Fibroblast of lung (primary cell): ENCODE measurements around the gene SDK1. TPM values are rescaled to one million over a fixed set of nuclear protein-coding genes. Genes with fewer than 3 reads are reported as not detected.

ENCODE experiments used
- DNase-seq, 2 donors: peaks; one replicate each; pipeline versions ENCODE4 v3.0.0 to v3.0.0-alpha.2; 2010; ENCODE audit warnings: low read depth in 2 of 2
- H2AFZ ChIP-seq: 2 replicates; pipeline ENCODE4 v1.5.1; 2012; ENCODE audit warnings: low read length, control low read depth, inconsistent platforms
- H3K27ac ChIP-seq: 2 replicates; pipeline ENCODE4 v1.5.1; 2011; ENCODE audit warnings: low read length, control low read depth; ENCODE audit not compliant: insufficient read depth
- H3K27me3 ChIP-seq: 2 replicates; pipeline ENCODE4 v1.5.1; 2011; ENCODE audit warnings: mild to moderate bottlenecking, low read length; ENCODE audit not compliant: control insufficient read depth, insufficient read depth
- H3K36me3 ChIP-seq: 2 replicates; pipeline ENCODE4 v1.5.1; 2011; ENCODE audit warnings: low read length; ENCODE audit not compliant: control insufficient read depth, insufficient read depth
- H3K4me1 ChIP-seq: 2 replicates; pipeline ENCODE4 v1.5.1; 2011; ENCODE audit warnings: low read length; ENCODE audit not compliant: control insufficient read depth, insufficient read depth; ENCODE audit errors: extremely low read depth
- H3K4me2 ChIP-seq: 2 replicates; pipeline ENCODE4 v1.5.1; 2011; ENCODE audit warnings: low read length, control low read depth; ENCODE audit not compliant: insufficient read depth; ENCODE audit errors: extremely low read depth
- H3K4me3 ChIP-seq, 4 experiments: fragments of 200-600 bp in 1 of 4; sonication (generic) in 1 of 4; replicated peaks in 1 of 4; 2 replicates each; pipeline ENCODE4 v1.5.1; 2011 to 2016; ENCODE audit warnings: low read length in 4 of 4, low read depth in 3 of 4, mild to moderate bottlenecking in 3 of 4, control low read depth in 2 of 4, inconsistent platforms in 1 of 4, mixed read lengths in 1 of 4; ENCODE audit not compliant: insufficient read depth in 1 of 4; ENCODE audit errors: control extremely low read depth in 1 of 4
- H3K79me2 ChIP-seq: 2 replicates; pipeline ENCODE4 v1.5.1; 2012; ENCODE audit warnings: mild to moderate bottlenecking, low read length, inconsistent platforms; ENCODE audit not compliant: control insufficient read depth, insufficient read depth
- H3K9ac ChIP-seq: 2 replicates; pipeline ENCODE4 v1.5.1; 2011; ENCODE audit warnings: mild to moderate bottlenecking, low read length, control low read depth; ENCODE audit not compliant: insufficient read depth
- H3K9me3 ChIP-seq: 2 replicates; pipeline ENCODE4 v1.5.1; 2012; ENCODE audit warnings: low read depth, low read length; ENCODE audit not compliant: control insufficient read depth, insufficient read depth
- H4K20me1 ChIP-seq: 2 replicates; pipeline ENCODE4 v1.5.1; 2011; ENCODE audit warnings: low read length; ENCODE audit not compliant: control insufficient read depth, insufficient read depth; ENCODE audit errors: extremely low read depth
- EZH2 ChIP-seq: IDR thresholded peaks from 2 replicates; pipeline ENCODE4 v1.5.1; 2012; ENCODE audit warnings: low read length, control low read depth, mild to moderate bottlenecking; ENCODE audit errors: missing control alignments
- polyA plus RNA-seq, 2 donors: library from polyadenylated mRNA; depleted of rRNA in 1 of 2; stranded (reverse) in 1 of 2; unstranded in 1 of 2; fragments of >200 nt; gene quantifications; 2 replicates each; pipeline ENCODE4 v1.2.1, GENCODE V29; 2011 to 2012; ENCODE audit warnings: missing spikeins in 1 of 2
- total RNA-seq: library from RNA; depleted of rRNA; stranded (reverse); fragments of >200 nt; gene quantifications from 2 replicates; pipeline ENCODE4 v1.2.1, GENCODE V29; 2014
- TF ChIP-seq, protein P1 (sequence below), 2 donors: IDR thresholded peaks in 1 of 2; conservative IDR thresholded peaks in 1 of 2; 1 replicate in 1 of 2; 2 replicates in 1 of 2; pipeline ENCODE4 v1.5.1; 2011 to 2012; ENCODE audit warnings: low read length in 2 of 2, control low read depth in 1 of 2, inconsistent platforms in 1 of 2, low read depth in 1 of 2, mild to moderate bottlenecking in 1 of 2

SDK1 gene
- total and polyA plus RNA-seq, 2 donors (not counting 1 experiment from before 2014, with no cell fraction given): 1.0 to 8.6 TPM

GRCh38 chr7:4109481-4110110, 808.5 kb downstream of the SDK1 start:
- Histone ChIP-seq H4K20me1 (no peaks in the 10 kb centered on the region), H3K4me2 (no peak overlapping the region), H3K4me1 (no peaks in the 10 kb centered on the region), H3K36me3 (no peaks in the 10 kb centered on the region), H2AFZ (no peak overlapping the region), H3K27ac (no peak overlapping the region), H3K4me3 (no peak overlapping the region), H3K79me2 (no peaks in the 10 kb centered on the region), H3K9me3 (no peaks in the 10 kb centered on the region), H3K9ac (no peak overlapping the region), H3K27me3 (no peaks in the 10 kb centered on the region)
- TF ChIP-seq, protein P1, sequence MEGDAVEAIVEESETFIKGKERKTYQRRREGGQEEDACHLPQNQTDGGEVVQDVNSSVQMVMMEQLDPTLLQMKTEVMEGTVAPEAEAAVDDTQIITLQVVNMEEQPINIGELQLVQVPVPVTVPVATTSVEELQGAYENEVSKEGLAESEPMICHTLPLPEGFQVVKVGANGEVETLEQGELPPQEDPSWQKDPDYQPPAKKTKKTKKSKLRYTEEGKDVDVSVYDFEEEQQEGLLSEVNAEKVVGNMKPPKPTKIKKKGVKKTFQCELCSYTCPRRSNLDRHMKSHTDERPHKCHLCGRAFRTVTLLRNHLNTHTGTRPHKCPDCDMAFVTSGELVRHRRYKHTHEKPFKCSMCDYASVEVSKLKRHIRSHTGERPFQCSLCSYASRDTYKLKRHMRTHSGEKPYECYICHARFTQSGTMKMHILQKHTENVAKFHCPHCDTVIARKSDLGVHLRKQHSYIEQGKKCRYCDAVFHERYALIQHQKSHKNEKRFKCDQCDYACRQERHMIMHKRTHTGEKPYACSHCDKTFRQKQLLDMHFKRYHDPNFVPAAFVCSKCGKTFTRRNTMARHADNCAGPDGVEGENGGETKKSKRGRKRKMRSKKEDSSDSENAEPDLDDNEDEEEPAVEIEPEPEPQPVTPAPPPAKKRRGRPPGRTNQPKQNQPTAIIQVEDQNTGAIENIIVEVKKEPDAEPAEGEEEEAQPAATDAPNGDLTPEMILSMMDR (conservative IDR thresholded peaks at IDR 0.05 in 1 of 2, IDR thresholded peaks at IDR 0.05 in 1 of 2; ENCODE audit: low read depth in 1 of 2, low read length in 2 of 2): no peak
- TF ChIP-seq EZH2: no peak
- no peak for DNase-seq

GRCh38 chr7:4110438-4110837, 809.4 kb downstream of the SDK1 start:
- no peak for DNase-seq
- no peaks in the 10 kb centered on the region for H3K36me3 ChIP-seq
- no peaks in the 10 kb centered on the region for H3K4me1 ChIP-seq
- no peaks in the 10 kb centered on the region for H3K9me3 ChIP-seq
- H3K79me2 ChIP-seq: no peaks in the 10 kb centered on the region
- TF ChIP-seq, protein P1 (conservative IDR thresholded peaks at IDR 0.05 in 1 of 2, IDR thresholded peaks at IDR 0.05 in 1 of 2; ENCODE audit: low read depth in 1 of 2, low read length in 2 of 2): no peak
- no peak for TF ChIP-seq EZH2
- H3K27ac ChIP-seq: no peak overlapping the region
- H3K9ac ChIP-seq: no peak overlapping the region
- H4K20me1 ChIP-seq: no peaks in the 10 kb centered on the region
- H3K27me3 ChIP-seq: no peaks in the 10 kb centered on the region
- no peak overlapping the region for H2AFZ ChIP-seq
- H3K4me3 ChIP-seq: no peak overlapping the region
- H3K4me2 ChIP-seq: no peak overlapping the region

DNA sequence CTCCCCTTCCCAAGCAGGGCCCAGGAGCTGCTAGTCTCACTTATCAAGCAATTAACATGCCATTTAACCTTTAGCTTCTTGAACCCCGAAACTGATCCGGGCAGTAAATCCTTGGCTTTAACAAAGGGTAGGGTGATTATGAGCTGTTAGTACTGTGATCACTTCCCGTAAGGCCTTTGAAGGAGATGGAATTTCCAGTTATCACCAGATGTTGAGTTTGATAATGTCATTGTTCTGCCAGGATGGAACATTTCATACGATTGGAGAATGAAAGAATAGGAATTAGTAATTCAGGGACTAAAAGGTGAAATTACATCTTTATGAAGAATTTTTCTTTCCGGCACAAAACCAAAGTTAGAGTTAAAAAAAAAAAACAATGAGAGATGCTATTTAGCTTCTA, 810.1 kb downstream of the SDK1 start:
- TF ChIP-seq, protein P1 (conservative IDR thresholded peaks at IDR 0.05 in 1 of 2, IDR thresholded peaks at IDR 0.05 in 1 of 2; ENCODE audit: low read depth in 1 of 2, low read length in 2 of 2): no peak
- TF ChIP-seq EZH2: no peak
- Histone ChIP-seq H2AFZ (no peak overlapping the region), H3K27me3 (no peaks in the 10 kb centered on the region), H3K4me1 (no peaks in the 10 kb centered on the region), H3K4me2 (no peak overlapping the region), H3K9ac (no peak overlapping the region), H3K36me3 (no peaks in the 10 kb centered on the region), H3K4me3 (no peak overlapping the region), H3K79me2 (no peaks in the 10 kb centered on the region), H3K9me3 (no peaks in the 10 kb centered on the region), H3K27ac (no peak overlapping the region), H4K20me1 (no peaks in the 10 kb centered on the region)
- no peak for DNase-seq
